ENCODE results near the gene OXER1. TPM values are rescaled to one million over a fixed set of nuclear protein-coding genes. Genes with fewer than 3 reads are reported as not detected.

OXER1 gene
- total RNA-seq, 1 experiment from 2014 or later: 0.10 TPM

DNA sequence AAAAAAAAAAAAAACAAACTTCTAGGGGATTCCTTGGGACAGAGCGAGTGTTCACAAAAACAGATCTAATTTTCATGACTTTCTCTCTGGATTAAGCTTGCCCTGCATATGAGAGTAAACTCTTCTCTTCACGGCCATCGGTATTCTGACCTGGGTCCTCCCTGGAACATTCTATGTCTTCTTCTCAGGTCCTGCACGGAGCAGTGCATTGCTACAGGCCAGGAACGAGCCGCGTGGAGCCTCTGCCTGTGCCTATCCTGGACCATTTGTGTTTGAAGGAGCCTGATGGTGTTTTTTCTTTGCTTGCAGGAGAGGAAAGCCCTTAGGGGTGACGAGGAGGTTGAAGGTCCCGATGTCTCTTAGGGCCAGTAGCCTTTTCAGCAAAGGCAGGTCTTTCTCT lies 1.8 kb upstream of the OXER1 start:
- BruUV-seq (replicated peaks): no TSS peak
- DNase-seq (ENCODE audit: low read depth, low spot score) (no peak), ATAC-seq (no peak)
- in situ Hi-C loops (cut with HindIII; ENCODE audit: low pct_unique_long_range_greater_than_20kb, low sequenced_read_pairs): no loop called here
- Histone ChIP-seq H3K9me3 (ENCODE audit: control insufficient read depth, insufficient read depth, low read depth, low read length) (no peaks in the 10 kb centered on the region), H3K4me3 (ENCODE audit: low read depth in 2 of 2, low read length in 2 of 2) (no peak overlapping the region), H3K27me3 (ENCODE audit: control insufficient read depth, insufficient read depth, low read length) (no peaks in the 10 kb centered on the region), H3K4me1 (ENCODE audit: control insufficient read depth, insufficient read depth, low read length) (no peaks in the 10 kb centered on the region), H3K36me3 (ENCODE audit: control insufficient read depth, insufficient read depth, low read length) (no peaks in the 10 kb centered on the region), H3K27ac (ENCODE audit: low read length) (no peak overlapping the region)
- TF ChIP-seq, protein P1, sequence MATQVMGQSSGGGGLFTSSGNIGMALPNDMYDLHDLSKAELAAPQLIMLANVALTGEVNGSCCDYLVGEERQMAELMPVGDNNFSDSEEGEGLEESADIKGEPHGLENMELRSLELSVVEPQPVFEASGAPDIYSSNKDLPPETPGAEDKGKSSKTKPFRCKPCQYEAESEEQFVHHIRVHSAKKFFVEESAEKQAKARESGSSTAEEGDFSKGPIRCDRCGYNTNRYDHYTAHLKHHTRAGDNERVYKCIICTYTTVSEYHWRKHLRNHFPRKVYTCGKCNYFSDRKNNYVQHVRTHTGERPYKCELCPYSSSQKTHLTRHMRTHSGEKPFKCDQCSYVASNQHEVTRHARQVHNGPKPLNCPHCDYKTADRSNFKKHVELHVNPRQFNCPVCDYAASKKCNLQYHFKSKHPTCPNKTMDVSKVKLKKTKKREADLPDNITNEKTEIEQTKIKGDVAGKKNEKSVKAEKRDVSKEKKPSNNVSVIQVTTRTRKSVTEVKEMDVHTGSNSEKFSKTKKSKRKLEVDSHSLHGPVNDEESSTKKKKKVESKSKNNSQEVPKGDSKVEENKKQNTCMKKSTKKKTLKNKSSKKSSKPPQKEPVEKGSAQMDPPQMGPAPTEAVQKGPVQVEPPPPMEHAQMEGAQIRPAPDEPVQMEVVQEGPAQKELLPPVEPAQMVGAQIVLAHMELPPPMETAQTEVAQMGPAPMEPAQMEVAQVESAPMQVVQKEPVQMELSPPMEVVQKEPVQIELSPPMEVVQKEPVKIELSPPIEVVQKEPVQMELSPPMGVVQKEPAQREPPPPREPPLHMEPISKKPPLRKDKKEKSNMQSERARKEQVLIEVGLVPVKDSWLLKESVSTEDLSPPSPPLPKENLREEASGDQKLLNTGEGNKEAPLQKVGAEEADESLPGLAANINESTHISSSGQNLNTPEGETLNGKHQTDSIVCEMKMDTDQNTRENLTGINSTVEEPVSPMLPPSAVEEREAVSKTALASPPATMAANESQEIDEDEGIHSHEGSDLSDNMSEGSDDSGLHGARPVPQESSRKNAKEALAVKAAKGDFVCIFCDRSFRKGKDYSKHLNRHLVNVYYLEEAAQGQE (IDR thresholded peaks at IDR 0.05; ENCODE audit: insufficient read depth in 1 of 2, low read depth in 2 of 2, low read length in 1 of 2): no peak
- no peak for TF ChIP-seq POLR2AphosphoS5 (IDR thresholded peaks at IDR 0.05; ENCODE audit: low read depth, low read length)
- ChIA-PET POLR2A (no interaction called here), CTCF (interaction anchor here (0.5 kb wide), 1 partner anchor 10 kb away, joined by 10 read pairs; no protein-coding TSS in a partner anchor)
- intact Hi-C loops (cut with micrococcal nuclease; ENCODE audit: unreplicated experiment): no loop called here

DNA sequence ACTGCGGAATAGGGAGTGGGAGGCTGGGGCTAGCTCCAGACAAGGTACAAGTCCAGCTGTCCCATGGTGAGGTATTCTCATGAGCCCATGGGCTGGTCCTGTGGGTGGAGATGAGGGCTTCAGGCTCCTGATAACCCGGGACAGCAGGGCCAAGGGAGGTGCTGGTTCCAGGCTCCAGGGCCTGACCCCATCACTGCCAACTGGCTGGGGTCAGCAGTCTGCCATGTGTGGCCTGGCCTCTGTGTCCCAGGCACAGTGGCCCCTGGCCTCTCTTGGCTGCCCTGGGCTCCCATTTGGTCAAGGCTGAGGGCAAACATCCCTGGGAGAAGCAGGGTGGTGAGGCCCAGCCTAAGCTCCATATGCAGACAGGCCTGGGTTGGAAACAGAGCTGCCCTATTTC lies 966 bp upstream of the OXER1 start:
- DNase-seq (ENCODE audit: low read depth, low spot score) (no peak), ATAC-seq (no peak)
- Histone ChIP-seq H3K36me3 (ENCODE audit: control insufficient read depth, insufficient read depth, low read length) (no peaks in the 10 kb centered on the region), H3K4me1 (ENCODE audit: control insufficient read depth, insufficient read depth, low read length) (no peaks in the 10 kb centered on the region), H3K27me3 (ENCODE audit: control insufficient read depth, insufficient read depth, low read length) (no peaks in the 10 kb centered on the region), H3K27ac (ENCODE audit: low read length) (no peak overlapping the region), H3K4me3 (ENCODE audit: low read depth in 2 of 2, low read length in 2 of 2) (no peak overlapping the region), H3K9me3 (ENCODE audit: control insufficient read depth, insufficient read depth, low read depth, low read length) (no peaks in the 10 kb centered on the region)
- intact Hi-C loops (cut with micrococcal nuclease; ENCODE audit: unreplicated experiment): no loop called here
- ChIA-PET POLR2A (no interaction called here), CTCF (interaction anchor here (0.5 kb wide), 1 partner anchor 11 kb away, joined by 10 read pairs; no protein-coding TSS in a partner anchor)
- in situ Hi-C loops (cut with HindIII; ENCODE audit: low pct_unique_long_range_greater_than_20kb, low sequenced_read_pairs): no loop called here
- TF ChIP-seq SIN3A (IDR thresholded peaks at IDR 0.05; ENCODE audit: borderline replicate concordance, insufficient read depth, low read depth, low read length): no peak
- no peak for TF ChIP-seq TCF7L2 (IDR thresholded peaks at IDR 0.05; ENCODE audit: low read depth, low read length)
- TF ChIP-seq, protein P2, sequence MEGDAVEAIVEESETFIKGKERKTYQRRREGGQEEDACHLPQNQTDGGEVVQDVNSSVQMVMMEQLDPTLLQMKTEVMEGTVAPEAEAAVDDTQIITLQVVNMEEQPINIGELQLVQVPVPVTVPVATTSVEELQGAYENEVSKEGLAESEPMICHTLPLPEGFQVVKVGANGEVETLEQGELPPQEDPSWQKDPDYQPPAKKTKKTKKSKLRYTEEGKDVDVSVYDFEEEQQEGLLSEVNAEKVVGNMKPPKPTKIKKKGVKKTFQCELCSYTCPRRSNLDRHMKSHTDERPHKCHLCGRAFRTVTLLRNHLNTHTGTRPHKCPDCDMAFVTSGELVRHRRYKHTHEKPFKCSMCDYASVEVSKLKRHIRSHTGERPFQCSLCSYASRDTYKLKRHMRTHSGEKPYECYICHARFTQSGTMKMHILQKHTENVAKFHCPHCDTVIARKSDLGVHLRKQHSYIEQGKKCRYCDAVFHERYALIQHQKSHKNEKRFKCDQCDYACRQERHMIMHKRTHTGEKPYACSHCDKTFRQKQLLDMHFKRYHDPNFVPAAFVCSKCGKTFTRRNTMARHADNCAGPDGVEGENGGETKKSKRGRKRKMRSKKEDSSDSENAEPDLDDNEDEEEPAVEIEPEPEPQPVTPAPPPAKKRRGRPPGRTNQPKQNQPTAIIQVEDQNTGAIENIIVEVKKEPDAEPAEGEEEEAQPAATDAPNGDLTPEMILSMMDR (IDR thresholded peaks at IDR 0.05): no peak
- TF ChIP-seq, protein P1 (IDR thresholded peaks at IDR 0.05; ENCODE audit: insufficient read depth in 1 of 2, low read depth in 2 of 2, low read length in 1 of 2): no peak
- no peak for TF ChIP-seq POLR2AphosphoS5 (IDR thresholded peaks at IDR 0.05; ENCODE audit: low read depth, low read length)
- no TSS peak for BruUV-seq (replicated peaks)

All from Panc1 (cell line).